Endodermal cell (in vitro differentiated cells): ENCODE data around the gene CMTM4. TPM values are rescaled to one million over a fixed set of nuclear protein-coding genes. Genes with fewer than 3 reads are reported as not detected.

Source experiments
- DNase-seq: peaks from one replicate; pipeline ENCODE4 v3.0.0-alpha.2; 2017
- H3K27ac ChIP-seq: 2 replicates; pipeline ENCODE4 v1.5.1; 2013; ENCODE audit warnings: mild to moderate bottlenecking, low read depth, low read length, moderate library complexity
- H3K27me3 ChIP-seq: 2 replicates; pipeline ENCODE4 v1.6.1; 2013; ENCODE audit warnings: mild to moderate bottlenecking, low read length, moderate library complexity; ENCODE audit not compliant: insufficient read depth, control insufficient read depth, poor library complexity, severe bottlenecking
- H3K36me3 ChIP-seq: 2 replicates; pipeline ENCODE4 v1.7.0; 2013; ENCODE audit warnings: mild to moderate bottlenecking, low read length, moderate library complexity; ENCODE audit not compliant: control insufficient read depth, insufficient read depth
- H3K4me1 ChIP-seq: one replicate; pipeline ENCODE4 v1.7.0; 2013; ENCODE audit warnings: low read length; ENCODE audit not compliant: control insufficient read depth, insufficient read depth
- H3K4me3 ChIP-seq: 2 replicates; pipeline ENCODE4 v1.5.1; 2013; ENCODE audit warnings: mild to moderate bottlenecking, low read length, moderate library complexity
- H3K9ac ChIP-seq: 2 replicates; pipeline ENCODE4 v1.6.1; 2013; ENCODE audit warnings: mild to moderate bottlenecking, low read length, moderate library complexity; ENCODE audit not compliant: poor library complexity, severe bottlenecking; ENCODE audit errors: extremely low read depth
- H3K9me3 ChIP-seq: 2 replicates; pipeline ENCODE4 v1.6.1; 2013; ENCODE audit warnings: mild to moderate bottlenecking, low read length, moderate library complexity; ENCODE audit not compliant: control insufficient read depth
- H3K27ac Mint-ChIP-seq: 2 replicates; pipeline ENCODE4 v1.8.0; 2020; ENCODE audit warnings: mixed read lengths
- H3K27me3 Mint-ChIP-seq: 2 replicates; pipeline ENCODE4 v1.8.0; 2021; ENCODE audit warnings: mild to moderate bottlenecking, mixed read lengths; ENCODE audit not compliant: insufficient read depth
- H3K36me3 Mint-ChIP-seq: 2 replicates; pipeline ENCODE4 v1.8.0; 2020; ENCODE audit warnings: low read depth, mixed read lengths
- H3K4me1 Mint-ChIP-seq: 2 replicates; pipeline ENCODE4 v1.8.0; 2020; ENCODE audit warnings: mixed read lengths
- H3K4me3 Mint-ChIP-seq: 2 replicates; pipeline ENCODE4 v1.8.0; 2020; ENCODE audit warnings: mild to moderate bottlenecking, moderate library complexity, mixed read lengths
- H3K9me3 Mint-ChIP-seq: 2 replicates; pipeline ENCODE4 v1.8.0; 2020; ENCODE audit warnings: mild to moderate bottlenecking, mixed read lengths
- WGBS, 2 experiments: methylation state at CpG; one replicate each; pipeline versions ENCODE4 v1.1.5 to v1.1.7; 2013; ENCODE audit warnings: missing lambda C conversion rate in 2 of 2, mixed read lengths in 1 of 2; ENCODE audit not compliant: insufficient coverage in 1 of 2, insufficient read length in 1 of 2; 5-methylcytosine and 5-hydroxymethylcytosine counted together
- total RNA-seq, 2 donors: library from RNA; stranded (reverse); fragmentation: NEBNext Ultra II Directional in 1 of 2; extraction: Animal tissue kit (Norgen Biotek cat#: 25700) in 1 of 2; gene quantifications; 2 replicates in 1 of 2; 3 replicates in 1 of 2; pipeline ENCODE4 v1.2.1, GENCODE V29; 2021
- TF ChIP-seq, protein P1 (sequence below): fragments of 200-600 bp; sonication (generic); conservative IDR thresholded peaks from 2 replicates; pipeline ENCODE4 v1.5.0; 2021; ENCODE audit warnings: antibody characterized with exemption, mild to moderate bottlenecking

Gene CMTM4
- total RNA-seq, 2 donors from 2014 or later = 68.2 to 76.2 TPM

DNA sequence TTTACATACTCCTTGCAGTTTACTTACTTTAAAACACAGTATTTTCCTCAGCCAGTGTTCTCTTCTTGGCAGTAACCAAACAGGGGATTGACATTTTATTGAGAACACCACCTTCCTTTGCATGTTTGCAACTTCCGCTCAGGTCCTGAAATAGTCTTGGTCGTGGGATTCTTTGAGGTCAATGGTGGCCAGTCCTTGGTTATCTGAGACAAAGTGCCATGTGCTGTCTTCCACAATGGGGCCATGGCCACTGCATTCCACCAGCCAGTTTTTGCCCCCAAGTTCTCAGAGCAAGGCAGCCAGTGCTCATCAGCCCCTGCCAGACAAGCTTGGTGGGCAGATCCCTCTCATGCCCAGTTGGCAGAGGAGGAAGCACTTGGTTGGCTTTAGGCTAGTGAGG, 22.9 kb downstream of the CMTM4 start:
- TF ChIP-seq, protein P1, sequence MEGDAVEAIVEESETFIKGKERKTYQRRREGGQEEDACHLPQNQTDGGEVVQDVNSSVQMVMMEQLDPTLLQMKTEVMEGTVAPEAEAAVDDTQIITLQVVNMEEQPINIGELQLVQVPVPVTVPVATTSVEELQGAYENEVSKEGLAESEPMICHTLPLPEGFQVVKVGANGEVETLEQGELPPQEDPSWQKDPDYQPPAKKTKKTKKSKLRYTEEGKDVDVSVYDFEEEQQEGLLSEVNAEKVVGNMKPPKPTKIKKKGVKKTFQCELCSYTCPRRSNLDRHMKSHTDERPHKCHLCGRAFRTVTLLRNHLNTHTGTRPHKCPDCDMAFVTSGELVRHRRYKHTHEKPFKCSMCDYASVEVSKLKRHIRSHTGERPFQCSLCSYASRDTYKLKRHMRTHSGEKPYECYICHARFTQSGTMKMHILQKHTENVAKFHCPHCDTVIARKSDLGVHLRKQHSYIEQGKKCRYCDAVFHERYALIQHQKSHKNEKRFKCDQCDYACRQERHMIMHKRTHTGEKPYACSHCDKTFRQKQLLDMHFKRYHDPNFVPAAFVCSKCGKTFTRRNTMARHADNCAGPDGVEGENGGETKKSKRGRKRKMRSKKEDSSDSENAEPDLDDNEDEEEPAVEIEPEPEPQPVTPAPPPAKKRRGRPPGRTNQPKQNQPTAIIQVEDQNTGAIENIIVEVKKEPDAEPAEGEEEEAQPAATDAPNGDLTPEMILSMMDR = no peak
- no peak overlapping the region for H3K9ac ChIP-seq
- H3K9me3 ChIP-seq = no peaks in the 10 kb centered on the region
- DNase-seq = no peak
- Mint-ChIP-seq H3K27ac (no peak overlapping the region), H3K4me3 (no peak overlapping the region), H3K4me1 (no peaks in the 10 kb centered on the region), H3K36me3 (peaks cover 17% of the 10 kb centered on the region), H3K9me3 (no peaks in the 10 kb centered on the region), H3K27me3 (no peaks in the 10 kb centered on the region)
- no peak overlapping the region for H3K4me3 ChIP-seq
- WGBS, 2 experiments = 89% methylated on average over 2 of the region's 2 CpGs; no CpG with 5 or more reads in 1 of the 2 experiments
- no peaks in the 10 kb centered on the region for H3K27me3 ChIP-seq
- H3K27ac ChIP-seq = no peak overlapping the region
- H3K36me3 ChIP-seq = peaks cover 27% of the 10 kb centered on the region
- no peaks in the 10 kb centered on the region for H3K4me1 ChIP-seq

DNA sequence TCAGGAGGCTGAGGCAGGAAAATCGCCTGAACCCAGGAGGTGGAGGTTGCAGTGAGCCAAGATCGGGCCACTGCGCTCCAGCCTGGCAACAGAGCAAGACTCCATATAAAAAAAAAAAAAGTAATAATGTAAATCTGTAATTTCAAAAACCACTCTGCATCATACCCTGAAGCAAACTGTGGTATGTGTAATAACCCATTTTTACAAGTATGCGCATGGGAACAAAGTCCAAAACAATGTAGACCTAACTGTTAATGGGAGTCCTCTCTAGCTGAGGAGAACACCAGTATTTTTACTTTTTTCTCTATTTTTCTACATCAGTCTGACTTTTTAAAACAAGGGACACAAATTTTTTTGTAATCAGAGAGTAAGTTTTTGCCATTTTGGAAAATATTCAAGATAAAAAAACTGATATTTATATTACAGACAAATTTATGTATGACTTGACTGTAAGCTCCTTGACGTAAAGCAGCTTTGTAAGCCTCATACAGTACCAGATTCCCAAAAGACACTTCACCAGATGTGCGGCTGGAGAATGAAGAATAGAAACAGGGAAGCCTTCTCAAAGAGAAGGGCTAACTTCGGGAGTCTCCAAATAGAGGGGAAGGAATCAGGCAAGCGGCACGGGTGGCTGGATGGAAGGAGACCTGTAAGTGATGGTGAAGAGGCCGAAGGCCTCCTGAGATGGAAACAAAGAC, 25.7 kb downstream of the CMTM4 start:
- H3K27ac ChIP-seq = no peak overlapping the region
- no peaks in the 10 kb centered on the region for H3K4me1 ChIP-seq
- TF ChIP-seq, protein P1 = no peak
- H3K27me3 ChIP-seq = no peaks in the 10 kb centered on the region
- Mint-ChIP-seq H3K4me1 (no peaks in the 10 kb centered on the region), H3K9me3 (no peaks in the 10 kb centered on the region), H3K36me3 (peaks cover 11% of the 10 kb centered on the region), H3K27ac (no peak overlapping the region), H3K27me3 (no peaks in the 10 kb centered on the region), H3K4me3 (no peak overlapping the region)
- no peaks in the 10 kb centered on the region for H3K9me3 ChIP-seq
- WGBS, 2 experiments = 96 to 97% methylated on average over 5 to 10 of the region's 10 CpGs
- no peak overlapping the region for H3K4me3 ChIP-seq
- H3K36me3 ChIP-seq = peaks cover 22% of the 10 kb centered on the region
- DNase-seq = no peak
- H3K9ac ChIP-seq = no peak overlapping the region

DNA sequence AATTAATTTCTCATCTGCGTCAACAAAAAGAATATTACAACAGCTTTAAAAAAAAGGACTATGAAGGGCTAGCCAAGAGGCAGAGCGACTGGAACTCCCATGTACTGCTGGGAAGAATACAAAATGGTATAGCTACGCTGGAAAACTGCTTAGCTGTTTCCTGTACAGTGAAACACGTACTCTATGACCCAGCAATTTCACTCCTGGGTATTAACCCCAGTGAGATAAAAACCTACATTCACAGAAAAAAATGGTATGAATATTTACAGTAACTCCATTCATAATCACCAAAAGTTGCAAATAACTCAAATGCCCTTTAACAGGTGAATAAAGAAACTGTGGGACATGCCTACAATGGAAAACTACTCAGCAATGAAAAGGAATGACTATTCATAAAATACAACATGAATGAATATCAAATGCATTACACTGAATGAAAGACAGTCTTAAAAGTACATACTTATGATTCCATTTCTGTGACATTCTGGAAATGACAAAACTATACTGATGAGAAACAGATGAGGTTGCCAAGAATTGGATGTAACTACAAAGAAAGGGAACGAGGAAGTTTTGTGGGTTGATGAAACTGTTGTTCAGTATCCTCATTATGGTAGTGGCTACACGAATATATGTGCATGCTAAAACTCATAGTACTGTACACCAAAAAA, 27.6 kb downstream of the CMTM4 start:
- no peak for DNase-seq
- Histone ChIP-seq H3K4me1 (no peaks in the 10 kb centered on the region), H3K9ac (no peak overlapping the region), H3K27me3 (no peaks in the 10 kb centered on the region), H3K36me3 (peaks cover 17% of the 10 kb centered on the region), H3K9me3 (no peaks in the 10 kb centered on the region), H3K4me3 (no peak overlapping the region), H3K27ac (no peak overlapping the region)
- WGBS, 2 experiments = 97 to 98% methylated on average over 3 to 6 of the region's 6 CpGs
- H3K4me1 Mint-ChIP-seq = no peaks in the 10 kb centered on the region
- no peak overlapping the region for H3K27ac Mint-ChIP-seq
- no peaks in the 10 kb centered on the region for H3K9me3 Mint-ChIP-seq
- TF ChIP-seq, protein P1 = no peak
- H3K4me3 Mint-ChIP-seq = no peak overlapping the region
- no peaks in the 10 kb centered on the region for H3K27me3 Mint-ChIP-seq
- peaks cover 13% of the 10 kb centered on the region for H3K36me3 Mint-ChIP-seq
